ENCODE measurements around the gene GDPD3.

GRCh38 chr16:30151091-30151490 lies 37.8 kb upstream of the GDPD3 start:
- no peak for TF ChIP-seq CBX5 (IDR thresholded peaks at IDR 0.05; ENCODE audit: low read depth)
- no peak for TF ChIP-seq FOXK2 (IDR thresholded peaks at IDR 0.05)
